ENCODE data around the gene BANK1.

DNA sequence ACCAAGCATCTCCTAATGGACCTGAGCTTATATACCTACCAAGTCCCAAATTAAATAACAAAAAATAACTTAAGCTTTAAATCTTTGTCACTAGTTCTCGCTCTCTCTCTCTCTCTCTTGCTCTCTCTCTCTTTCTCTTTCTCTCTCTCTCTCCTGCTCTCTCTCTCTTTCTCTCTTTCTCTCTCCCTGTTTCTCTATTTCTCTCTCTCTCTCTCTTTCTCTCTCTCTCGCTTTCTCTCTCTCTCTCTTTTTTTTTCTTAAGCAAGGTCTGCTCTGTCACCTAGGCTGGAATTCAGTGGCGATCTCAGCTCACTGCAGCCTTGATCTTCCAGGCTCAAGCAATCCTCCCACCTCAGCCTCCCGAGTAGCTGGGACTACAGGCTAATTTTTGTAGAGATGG lies 266.6 kb downstream of the BANK1 start:
- no peak for TF ChIP-seq POLR2A (IDR thresholded peaks at IDR 0.05)
- TF ChIP-seq, protein P1, sequence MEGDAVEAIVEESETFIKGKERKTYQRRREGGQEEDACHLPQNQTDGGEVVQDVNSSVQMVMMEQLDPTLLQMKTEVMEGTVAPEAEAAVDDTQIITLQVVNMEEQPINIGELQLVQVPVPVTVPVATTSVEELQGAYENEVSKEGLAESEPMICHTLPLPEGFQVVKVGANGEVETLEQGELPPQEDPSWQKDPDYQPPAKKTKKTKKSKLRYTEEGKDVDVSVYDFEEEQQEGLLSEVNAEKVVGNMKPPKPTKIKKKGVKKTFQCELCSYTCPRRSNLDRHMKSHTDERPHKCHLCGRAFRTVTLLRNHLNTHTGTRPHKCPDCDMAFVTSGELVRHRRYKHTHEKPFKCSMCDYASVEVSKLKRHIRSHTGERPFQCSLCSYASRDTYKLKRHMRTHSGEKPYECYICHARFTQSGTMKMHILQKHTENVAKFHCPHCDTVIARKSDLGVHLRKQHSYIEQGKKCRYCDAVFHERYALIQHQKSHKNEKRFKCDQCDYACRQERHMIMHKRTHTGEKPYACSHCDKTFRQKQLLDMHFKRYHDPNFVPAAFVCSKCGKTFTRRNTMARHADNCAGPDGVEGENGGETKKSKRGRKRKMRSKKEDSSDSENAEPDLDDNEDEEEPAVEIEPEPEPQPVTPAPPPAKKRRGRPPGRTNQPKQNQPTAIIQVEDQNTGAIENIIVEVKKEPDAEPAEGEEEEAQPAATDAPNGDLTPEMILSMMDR (IDR thresholded peaks at IDR 0.05), result no peak
